Smooth muscle cell (in vitro differentiated cells): Measurements from ENCODE around the gene VGLL4. TPM values are rescaled to one million over a fixed set of nuclear protein-coding genes. Genes with fewer than 3 reads are reported as not detected.

ENCODE experiments used
- DNase-seq: peaks from one replicate; lab custom pipeline; 2025; ENCODE audit not compliant: unreplicated experiment; lab: John Stamatoyannopoulos, UW
- H2AFZ ChIP-seq: fragments of 200-600 bp; sonication (generic); 2 replicates; pipeline ENCODE4 v1.6.0; 2016; ENCODE audit warnings: antibody characterized with exemption, low read depth, mild to moderate bottlenecking
- H3F3A ChIP-seq: fragments of 200-600 bp; sonication (generic); 2 replicates; pipeline ENCODE4 v1.6.0; 2017; ENCODE audit warnings: antibody characterized with exemption, low read depth
- H3K27ac ChIP-seq: fragments of 200-600 bp; sonication (generic); 2 replicates; pipeline ENCODE4 v1.5.1; 2016; ENCODE audit warnings: low read depth, mild to moderate bottlenecking
- H3K27me3 ChIP-seq: fragments of 200-600 bp; sonication (generic); 2 replicates; pipeline ENCODE4 v1.6.1; 2016; ENCODE audit warnings: low read depth, mild to moderate bottlenecking
- H3K36me3 ChIP-seq: fragments of 200-600 bp; sonication (generic); 2 replicates; pipeline ENCODE4 v1.5.1; 2016; ENCODE audit warnings: low read depth
- H3K4me1 ChIP-seq: fragments of 200-600 bp; sonication (generic); 2 replicates; pipeline ENCODE4 v1.5.1; 2016; ENCODE audit warnings: low read depth
- H3K4me2 ChIP-seq: fragments of 200-600 bp; sonication (generic); 2 replicates; pipeline ENCODE4 v1.6.0; 2016; ENCODE audit warnings: mild to moderate bottlenecking
- H3K4me3 ChIP-seq: fragments of 200-600 bp; sonication (generic); 2 replicates; pipeline ENCODE4 v1.5.1; 2016; ENCODE audit warnings: mild to moderate bottlenecking
- H3K79me2 ChIP-seq: fragments of 200-600 bp; sonication (generic); 2 replicates; pipeline ENCODE4 v1.6.0; 2016; ENCODE audit warnings: low read depth, mild to moderate bottlenecking
- H3K9ac ChIP-seq: fragments of 200-600 bp; sonication (generic); 2 replicates; pipeline ENCODE4 v1.6.0; 2016; ENCODE audit warnings: low read depth
- H3K9me3 ChIP-seq: fragments of 200-600 bp; sonication (generic); replicated peaks from 2 replicates; pipeline ENCODE4 v1.5.1; 2016; ENCODE audit warnings: low read depth
- H4K20me1 ChIP-seq: fragments of 200-600 bp; sonication (generic); 2 replicates; pipeline ENCODE4 v1.6.0; 2016; ENCODE audit warnings: low read depth
- CTCF ChIP-seq: fragments of 200-600 bp; sonication (generic); IDR thresholded peaks from 2 replicates; pipeline ENCODE4 v1.5.1; 2017; ENCODE audit warnings: borderline replicate concordance, mild to moderate bottlenecking, antibody characterized with exemption; ENCODE audit not compliant: insufficient read depth, poor library complexity, severe bottlenecking
- WGBS: methylation state at CpG from one replicate; pipeline ENCODE4 v1.1.7; 2016; ENCODE audit warnings: low lambda C conversion rate; 5-methylcytosine and 5-hydroxymethylcytosine counted together
- polyA plus RNA-seq: library from polyadenylated mRNA; unstranded; fragments of >200 nt; fragmentation: Nextera tagmentation; extraction: Ambion mirVana; gene quantifications from 2 replicates; pipeline ENCODE4 v1.2.1, GENCODE V29; 2016
- total RNA-seq: library from RNA; depleted of rRNA; stranded (reverse); fragments of >200 nt; gene quantifications from 2 replicates; pipeline ENCODE4 v1.2.3, GENCODE V29; 2014

Gene VGLL4
- total and polyA plus RNA-seq, 2 experiments from 2014 or later = 72.0 to 109 TPM

DNA sequence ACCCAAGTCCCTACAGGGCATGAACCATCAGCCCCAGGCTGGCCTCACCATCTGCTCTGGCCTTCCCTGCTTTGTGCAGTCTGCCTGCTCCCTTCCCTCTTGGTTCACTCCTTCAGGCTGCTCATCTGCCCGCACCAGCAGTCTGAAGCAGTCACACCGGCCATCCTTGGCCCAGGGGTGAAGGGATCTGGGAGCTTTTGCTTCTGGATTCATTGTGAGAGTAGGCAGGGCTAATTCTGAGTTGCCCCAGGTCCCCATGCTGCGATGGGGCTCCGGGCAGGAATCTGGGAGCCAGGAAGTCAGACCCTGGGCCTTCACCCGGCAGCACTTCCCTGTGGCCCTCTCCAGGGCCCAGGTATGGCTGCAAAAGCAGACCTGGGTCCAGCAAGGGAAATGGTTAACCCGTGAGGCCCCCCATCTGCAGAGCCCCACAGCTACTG is 99.7 kb downstream of the VGLL4 start:
- no peaks in the 10 kb centered on the region for H3K9me3 ChIP-seq
- 94% methylated on average over 6 of the region's 6 CpGs for WGBS
- H3K79me2 ChIP-seq = no peaks in the 10 kb centered on the region
- no peak overlapping the region for H2AFZ ChIP-seq
- no peaks in the 10 kb centered on the region for H3F3A ChIP-seq
- TF ChIP-seq CTCF = no peak
- no peak overlapping the region for H3K4me2 ChIP-seq
- no peaks in the 10 kb centered on the region for H3K36me3 ChIP-seq
- no peaks in the 10 kb centered on the region for H3K27me3 ChIP-seq
- no peak for DNase-seq
- H3K9ac ChIP-seq = no peak overlapping the region
- H3K4me3 ChIP-seq = no peak overlapping the region
- H3K27ac ChIP-seq = no peak overlapping the region
- H4K20me1 ChIP-seq = no peaks in the 10 kb centered on the region
- H3K4me1 ChIP-seq = peaks cover 10% of the 10 kb centered on the region

- H3K4me3 ChIP-seq = no peak overlapping the region
- no peaks in the 10 kb centered on the region for H3K9me3 ChIP-seq
- no peaks in the 10 kb centered on the region for H3F3A ChIP-seq
- no peaks in the 10 kb centered on the region for H3K27me3 ChIP-seq
- no peaks in the 10 kb centered on the region for H3K79me2 ChIP-seq
- H3K9ac ChIP-seq = no peak overlapping the region
- no peak overlapping the region for H3K4me2 ChIP-seq
- H2AFZ ChIP-seq = no peak overlapping the region
- TF ChIP-seq CTCF = no peak
- H3K27ac ChIP-seq = no peak overlapping the region
- DNase-seq = no peak
- H3K4me1 ChIP-seq = peaks cover 6% of the 10 kb centered on the region
- H4K20me1 ChIP-seq = no peaks in the 10 kb centered on the region
- H3K36me3 ChIP-seq = no peaks in the 10 kb centered on the region
- 96% methylated on average over 19 of the region's 19 CpGs for WGBS
These were observed 100.4 kb downstream of the VGLL4 start for GRCh38 chr3:11543141-11543947.

DNA sequence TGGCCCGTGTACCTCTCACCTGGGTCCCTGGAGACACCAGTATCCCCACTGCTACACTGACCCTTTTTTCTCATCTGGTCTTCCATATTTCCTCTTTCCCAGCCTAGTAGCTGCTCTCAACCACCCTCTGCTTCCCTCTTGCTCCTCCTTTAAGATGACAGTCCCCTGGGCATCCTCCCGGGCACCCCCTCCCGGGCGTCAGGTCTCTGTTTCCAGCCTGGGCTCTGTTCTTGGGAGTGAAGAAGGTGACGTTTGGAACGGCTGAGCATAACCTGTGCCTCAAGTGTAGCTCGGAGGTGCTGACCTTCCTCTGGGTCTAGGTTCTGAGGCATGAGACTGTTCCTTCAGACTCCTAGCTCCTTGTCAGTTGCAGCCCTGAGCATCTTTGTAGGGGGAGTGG is 101.2 kb downstream of the VGLL4 start:
- Histone ChIP-seq H3K9me3 (no peaks in the 10 kb centered on the region), H3F3A (no peaks in the 10 kb centered on the region), H3K79me2 (no peaks in the 10 kb centered on the region), H3K4me2 (no peak overlapping the region), H3K4me1 (peaks cover 6% of the 10 kb centered on the region), H3K27me3 (no peaks in the 10 kb centered on the region), H3K9ac (no peak overlapping the region), H3K36me3 (no peaks in the 10 kb centered on the region), H4K20me1 (no peaks in the 10 kb centered on the region), H2AFZ (no peak overlapping the region), H3K4me3 (no peak overlapping the region), H3K27ac (no peak overlapping the region)
- DNase-seq = no peak
- 96% methylated on average over 7 of the region's 7 CpGs for WGBS
- TF ChIP-seq CTCF = no peak
